Astrocyte of the spinal cord (primary cell): ENCODE measurements around the gene RNASEH1.

Experiments used
- DNase-seq: peaks from one replicate; pipeline ENCODE4 v3.0.0; 2011; ENCODE audit warnings: low read depth, low spot score
- H3K4me3 ChIP-seq: 2 replicates; pipeline ENCODE4 v1.5.1; 2011; ENCODE audit warnings: low read depth, mild to moderate bottlenecking, low read length, moderate library complexity
- CTCF ChIP-seq: IDR thresholded peaks from 2 replicates; pipeline ENCODE4 v1.5.1; 2012; ENCODE audit warnings: low read depth, mild to moderate bottlenecking, low read length, inconsistent platforms
- in situ Hi-C: cut with HindIII; loops from 2 replicates; pipeline ENCODE4 v1.10.0; 2017; ENCODE audit warnings: low sequenced_read_pairs

Gene RNASEH1

GRCh38 chr2:3513026-3513810, 44.9 kb downstream of the RNASEH1 start:
- no peak overlapping the region for H3K4me3 ChIP-seq
- TF ChIP-seq CTCF = no peak
- in situ Hi-C loops = no loop called here
- DNase-seq = no peak

GRCh38 chr2:3512086-3512485, 46.0 kb downstream of the RNASEH1 start:
- in situ Hi-C loops = no loop called here
- H3K4me3 ChIP-seq = no peak overlapping the region
- TF ChIP-seq CTCF = no peak
- DNase-seq = peak; percentile 55

- H3K4me3 ChIP-seq = no peak overlapping the region
- no peak for DNase-seq
- in situ Hi-C loops = no loop called here
- TF ChIP-seq CTCF = no peak
Observed at GRCh38 chr2:3505771-3506170, 52.4 kb downstream of the RNASEH1 start.

- TF ChIP-seq CTCF = no peak
- H3K4me3 ChIP-seq = no peak overlapping the region
- no peak for DNase-seq
- in situ Hi-C loops = no loop called here
Observed at GRCh38 chr2:3504741-3505140, 53.4 kb downstream of the RNASEH1 start.

GRCh38 chr2:3503483-3503882, 54.6 kb downstream of the RNASEH1 start:
- no peak for DNase-seq
- no peak for TF ChIP-seq CTCF
- no peak overlapping the region for H3K4me3 ChIP-seq
- in situ Hi-C loops = no loop called here

- TF ChIP-seq CTCF = no peak
- in situ Hi-C loops = no loop called here
- no peak overlapping the region for H3K4me3 ChIP-seq
- DNase-seq = no peak
Observed at GRCh38 chr2:3503046-3503445, 55.1 kb downstream of the RNASEH1 start.
